Measurements from ENCODE around the gene ERP27.

Gene ERP27

GRCh38 chr12:14880890-14881453, 57.4 kb downstream of the ERP27 start:
- Histone ChIP-seq H3K4me3 (ENCODE audit: insufficient read depth, low read depth, low read length, poor library complexity, severe bottlenecking) (no peak overlapping the region), H3K4me1 (ENCODE audit: control insufficient read depth, insufficient read depth, low read length, poor library complexity, severe bottlenecking) (peaks cover 8% of the 10 kb centered on the region), H3K9me3 (ENCODE audit: control insufficient read depth, low read length) (no peaks in the 10 kb centered on the region), H3K27ac (ENCODE audit: insufficient read depth, low read length, poor library complexity, severe bottlenecking) (no peak overlapping the region), H3K27me3 (replicated peaks; ENCODE audit: control insufficient read depth, insufficient read depth, low read length, poor library complexity, severe bottlenecking) (no peaks in the 10 kb centered on the region), H3K36me3 (ENCODE audit: control insufficient read depth, insufficient read depth, low read length) (no peaks in the 10 kb centered on the region)
- DNase-seq, result no peak

DNA sequence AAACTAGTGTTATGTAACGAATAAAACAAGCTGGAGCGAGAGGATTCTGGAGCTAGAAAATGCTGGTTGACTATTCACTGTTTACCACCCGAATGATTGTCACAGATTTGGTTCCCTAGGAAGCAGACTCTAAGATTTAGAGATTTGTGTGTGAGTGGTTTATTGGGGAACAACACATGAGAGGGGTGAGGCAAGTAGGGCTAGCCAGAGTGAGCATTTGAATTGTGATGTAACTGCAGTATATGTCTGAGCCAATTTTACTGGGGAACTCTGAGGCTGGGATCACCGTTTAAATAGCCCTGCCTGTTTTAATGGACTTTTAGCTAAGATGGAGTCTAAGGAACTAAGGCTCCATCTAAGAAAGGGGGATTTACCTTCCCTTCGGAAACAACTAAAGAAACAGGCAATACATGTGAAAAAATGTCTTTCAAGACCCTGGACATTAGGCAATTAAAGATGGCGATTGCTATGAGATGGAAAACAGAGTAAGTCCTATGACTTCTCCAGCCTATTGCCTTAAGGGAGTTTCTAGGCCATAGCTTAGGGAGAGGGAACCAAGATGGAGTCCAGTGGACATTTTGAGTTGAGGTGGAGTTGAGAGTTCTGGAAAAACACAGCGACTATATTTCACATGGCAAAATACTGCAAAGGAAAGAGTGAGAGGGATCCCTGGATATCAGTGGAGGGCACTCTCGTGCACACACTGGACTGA, 59.0 kb downstream of the ERP27 start:
- no peaks in the 10 kb centered on the region for H3K27me3 ChIP-seq (replicated peaks; ENCODE audit: control insufficient read depth, insufficient read depth, low read length, poor library complexity, severe bottlenecking)
- no peaks in the 10 kb centered on the region for H3K9me3 ChIP-seq (ENCODE audit: control insufficient read depth, low read length)
- no peaks in the 10 kb centered on the region for H3K36me3 ChIP-seq (ENCODE audit: control insufficient read depth, insufficient read depth, low read length)
- no peak overlapping the region for H3K4me3 ChIP-seq (ENCODE audit: insufficient read depth, low read depth, low read length, poor library complexity, severe bottlenecking)
- peaks cover 3% of the 10 kb centered on the region for H3K4me1 ChIP-seq (ENCODE audit: control insufficient read depth, insufficient read depth, low read length, poor library complexity, severe bottlenecking)
- H3K27ac ChIP-seq (ENCODE audit: insufficient read depth, low read length, poor library complexity, severe bottlenecking), result no peak overlapping the region
- DNase-seq, result no peak

DNA sequence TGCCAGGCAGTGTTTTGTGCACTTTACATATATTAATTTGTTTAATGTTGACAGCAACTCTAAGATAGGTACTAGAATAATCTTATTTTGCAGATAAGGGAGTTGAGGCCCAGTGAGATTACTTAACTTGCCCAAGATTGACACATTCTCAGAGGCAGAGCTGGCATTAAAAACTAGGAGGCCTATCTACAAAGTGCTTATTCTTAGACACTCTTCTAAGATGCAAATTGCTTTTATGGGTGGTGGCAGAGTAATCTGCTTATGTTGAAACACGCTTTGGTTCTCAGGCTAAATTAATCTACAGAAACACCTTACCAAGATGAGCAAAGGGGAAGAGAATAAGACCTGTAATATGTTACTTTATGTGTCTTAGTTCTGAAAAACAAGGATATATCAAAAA, 59.8 kb downstream of the ERP27 start:
- Histone ChIP-seq H3K27me3 (replicated peaks; ENCODE audit: control insufficient read depth, insufficient read depth, low read length, poor library complexity, severe bottlenecking) (no peaks in the 10 kb centered on the region), H3K9me3 (ENCODE audit: control insufficient read depth, low read length) (no peaks in the 10 kb centered on the region), H3K27ac (ENCODE audit: insufficient read depth, low read length, poor library complexity, severe bottlenecking) (no peak overlapping the region), H3K4me3 (ENCODE audit: insufficient read depth, low read depth, low read length, poor library complexity, severe bottlenecking) (no peak overlapping the region), H3K4me1 (ENCODE audit: control insufficient read depth, insufficient read depth, low read length, poor library complexity, severe bottlenecking) (no peaks in the 10 kb centered on the region), H3K36me3 (ENCODE audit: control insufficient read depth, insufficient read depth, low read length) (no peaks in the 10 kb centered on the region)
- DNase-seq, result no peak

GRCh38 chr12:14876833-14877232, 61.5 kb downstream of the ERP27 start:
- Histone ChIP-seq H3K27me3 (replicated peaks; ENCODE audit: control insufficient read depth, insufficient read depth, low read length, poor library complexity, severe bottlenecking) (no peaks in the 10 kb centered on the region), H3K4me3 (ENCODE audit: insufficient read depth, low read depth, low read length, poor library complexity, severe bottlenecking) (no peak overlapping the region), H3K4me1 (ENCODE audit: control insufficient read depth, insufficient read depth, low read length, poor library complexity, severe bottlenecking) (no peaks in the 10 kb centered on the region), H3K9me3 (ENCODE audit: control insufficient read depth, low read length) (no peaks in the 10 kb centered on the region), H3K27ac (ENCODE audit: insufficient read depth, low read length, poor library complexity, severe bottlenecking) (no peak overlapping the region), H3K36me3 (ENCODE audit: control insufficient read depth, insufficient read depth, low read length) (no peaks in the 10 kb centered on the region)
- no peak for DNase-seq

DNA sequence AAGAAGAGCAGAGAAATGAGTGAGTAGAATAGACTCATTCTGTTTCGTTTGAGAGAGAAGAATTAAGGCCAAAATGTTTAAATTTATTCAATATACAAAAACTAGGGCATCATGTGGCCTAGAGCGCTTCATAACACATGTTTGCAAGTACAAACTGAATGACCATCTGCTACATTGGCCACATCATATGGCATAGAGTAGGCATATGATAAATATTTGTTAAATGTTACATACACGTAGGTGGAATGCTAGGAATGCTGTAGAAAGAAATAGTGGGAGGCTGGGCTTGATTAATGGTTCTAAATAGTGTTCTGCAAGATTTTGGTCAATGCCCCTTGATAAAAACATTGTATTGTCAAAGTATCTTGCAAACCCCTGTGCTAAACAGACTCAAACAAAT, 63.5 kb downstream of the ERP27 start:
- no peaks in the 10 kb centered on the region for H3K4me1 ChIP-seq (ENCODE audit: control insufficient read depth, insufficient read depth, low read length, poor library complexity, severe bottlenecking)
- H3K36me3 ChIP-seq (ENCODE audit: control insufficient read depth, insufficient read depth, low read length), result no peaks in the 10 kb centered on the region
- H3K27me3 ChIP-seq (replicated peaks; ENCODE audit: control insufficient read depth, insufficient read depth, low read length, poor library complexity, severe bottlenecking), result no peaks in the 10 kb centered on the region
- H3K4me3 ChIP-seq (ENCODE audit: insufficient read depth, low read depth, low read length, poor library complexity, severe bottlenecking), result no peak overlapping the region
- no peaks in the 10 kb centered on the region for H3K9me3 ChIP-seq (ENCODE audit: control insufficient read depth, low read length)
- H3K27ac ChIP-seq (ENCODE audit: insufficient read depth, low read length, poor library complexity, severe bottlenecking), result no peak overlapping the region
- DNase-seq, result no peak

GRCh38 chr12:14873440-14874185, 64.7 kb downstream of the ERP27 start:
- Histone ChIP-seq H3K36me3 (ENCODE audit: control insufficient read depth, insufficient read depth, low read length) (no peaks in the 10 kb centered on the region), H3K9me3 (ENCODE audit: control insufficient read depth, low read length) (no peaks in the 10 kb centered on the region), H3K4me3 (ENCODE audit: insufficient read depth, low read depth, low read length, poor library complexity, severe bottlenecking) (no peak overlapping the region), H3K27ac (ENCODE audit: insufficient read depth, low read length, poor library complexity, severe bottlenecking) (no peak overlapping the region), H3K4me1 (ENCODE audit: control insufficient read depth, insufficient read depth, low read length, poor library complexity, severe bottlenecking) (no peaks in the 10 kb centered on the region), H3K27me3 (replicated peaks; ENCODE audit: control insufficient read depth, insufficient read depth, low read length, poor library complexity, severe bottlenecking) (no peaks in the 10 kb centered on the region)
- no peak for DNase-seq

DNA sequence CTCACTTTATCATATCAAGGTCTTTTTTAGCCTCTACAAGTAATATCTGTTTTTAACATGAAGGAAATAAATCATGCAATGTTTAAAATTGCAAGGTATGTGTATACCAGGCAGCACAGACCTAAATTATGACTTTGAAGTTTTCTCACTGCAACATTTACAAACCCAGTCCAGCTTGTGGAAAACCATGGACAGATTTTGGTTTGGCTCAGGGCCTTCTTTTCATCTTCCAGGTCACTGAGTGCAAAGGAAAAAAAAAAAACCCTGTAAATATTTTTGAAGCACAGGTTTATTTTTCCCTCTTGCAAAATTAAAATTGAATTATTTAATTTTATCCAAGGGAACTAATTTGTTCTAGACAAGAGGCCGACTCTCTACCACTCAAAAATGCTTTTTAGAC, 66.5 kb downstream of the ERP27 start:
- no peak for DNase-seq
- Histone ChIP-seq H3K4me3 (ENCODE audit: insufficient read depth, low read depth, low read length, poor library complexity, severe bottlenecking) (no peak overlapping the region), H3K27ac (ENCODE audit: insufficient read depth, low read length, poor library complexity, severe bottlenecking) (no peak overlapping the region), H3K4me1 (ENCODE audit: control insufficient read depth, insufficient read depth, low read length, poor library complexity, severe bottlenecking) (no peaks in the 10 kb centered on the region), H3K36me3 (ENCODE audit: control insufficient read depth, insufficient read depth, low read length) (no peaks in the 10 kb centered on the region), H3K27me3 (replicated peaks; ENCODE audit: control insufficient read depth, insufficient read depth, low read length, poor library complexity, severe bottlenecking) (no peaks in the 10 kb centered on the region), H3K9me3 (ENCODE audit: control insufficient read depth, low read length) (no peaks in the 10 kb centered on the region)

DNA sequence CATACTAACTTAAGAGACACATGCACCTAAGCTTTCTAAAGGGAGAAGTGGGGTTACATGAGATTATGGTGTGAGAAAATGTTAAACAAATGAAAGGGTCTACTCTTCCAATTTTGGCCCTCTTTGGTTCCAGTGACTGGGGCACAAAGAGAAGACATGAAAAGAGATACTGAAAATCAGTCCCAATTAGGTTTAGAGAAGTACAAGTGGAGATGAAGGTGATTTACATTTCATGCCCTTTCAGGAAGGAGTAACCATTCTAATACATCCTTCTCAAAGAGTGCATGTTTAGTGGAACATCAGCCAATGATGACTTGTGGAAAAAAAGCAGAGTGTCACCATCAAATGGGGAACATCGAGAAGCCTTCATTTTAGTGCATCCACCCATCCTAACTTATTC, 67.1 kb downstream of the ERP27 start:
- no peak overlapping the region for H3K27ac ChIP-seq (ENCODE audit: insufficient read depth, low read length, poor library complexity, severe bottlenecking)
- no peak overlapping the region for H3K4me3 ChIP-seq (ENCODE audit: insufficient read depth, low read depth, low read length, poor library complexity, severe bottlenecking)
- H3K4me1 ChIP-seq (ENCODE audit: control insufficient read depth, insufficient read depth, low read length, poor library complexity, severe bottlenecking), result no peaks in the 10 kb centered on the region
- H3K27me3 ChIP-seq (replicated peaks; ENCODE audit: control insufficient read depth, insufficient read depth, low read length, poor library complexity, severe bottlenecking), result no peaks in the 10 kb centered on the region
- DNase-seq, result no peak
- no peaks in the 10 kb centered on the region for H3K9me3 ChIP-seq (ENCODE audit: control insufficient read depth, low read length)
- H3K36me3 ChIP-seq (ENCODE audit: control insufficient read depth, insufficient read depth, low read length), result no peaks in the 10 kb centered on the region

- DNase-seq, result no peak
- Histone ChIP-seq H3K4me1 (ENCODE audit: control insufficient read depth, insufficient read depth, low read length, poor library complexity, severe bottlenecking) (no peaks in the 10 kb centered on the region), H3K27me3 (replicated peaks; ENCODE audit: control insufficient read depth, insufficient read depth, low read length, poor library complexity, severe bottlenecking) (no peaks in the 10 kb centered on the region), H3K27ac (ENCODE audit: insufficient read depth, low read length, poor library complexity, severe bottlenecking) (no peak overlapping the region), H3K36me3 (ENCODE audit: control insufficient read depth, insufficient read depth, low read length) (no peaks in the 10 kb centered on the region), H3K9me3 (ENCODE audit: control insufficient read depth, low read length) (no peaks in the 10 kb centered on the region), H3K4me3 (ENCODE audit: insufficient read depth, low read depth, low read length, poor library complexity, severe bottlenecking) (no peak overlapping the region)
Measured at GRCh38 chr12:14868916-14869506, 69.3 kb downstream of the ERP27 start.
